ENCODE results near the gene ZCCHC3. TPM values are rescaled to one million over a fixed set of nuclear protein-coding genes. Genes with fewer than 3 reads are reported as not detected.
A peak's percentile ranks its signal among the peaks of the same experiment; 100 is the strongest.

Gene ZCCHC3
- polyA plus RNA-seq, 3 donors: 4.5 to 9.2 (median 5.6) TPM

GRCh38 chr20:273884-274283 lies 23.5 kb upstream of the ZCCHC3 start:
- Mint-ChIP-seq H3K27ac (no peak overlapping the region), H3K36me3 (peaks cover 19 to 29% of the 10 kb centered on the region in 2 donors), H3K27me3 (ENCODE audit: low read depth in 3 of 3) (no peaks in the 10 kb centered on the region), H3K4me3 (no peak overlapping the region), H3K9me3 (peaks cover 0 to 3% (median 2%) of the 10 kb centered on the region in 7 donors), H3K4me1 (no peaks in the 10 kb centered on the region)
- H3K79me2 ChIP-seq (ENCODE audit: insufficient read depth, low read length): no peaks in the 10 kb centered on the region
- peaks cover 10 to 12% of the 10 kb centered on the region in 2 donors for H3K36me3 ChIP-seq (replicated peaks in 1 of 2; ENCODE audit: control insufficient read depth in 1 of 2, insufficient read depth in 2 of 2, low read length in 2 of 2)
- no peak overlapping the region for H3K27ac ChIP-seq (ENCODE audit: low read depth in 1 of 2, low read length in 2 of 2)
- H4K20me1 ChIP-seq (ENCODE audit: insufficient read depth, low read length): no peaks in the 10 kb centered on the region
- H3K9me3 ChIP-seq (replicated peaks in 1 of 2; ENCODE audit: control insufficient read depth in 1 of 2, insufficient read depth in 1 of 2, low read length in 2 of 2): no peaks in the 10 kb centered on the region
- peaks cover 0 to 6% of the 10 kb centered on the region in 2 donors for H3K4me1 ChIP-seq (ENCODE audit: control insufficient read depth in 1 of 2, insufficient read depth in 2 of 2, low read length in 2 of 2)
- TF ChIP-seq CTCF (IDR thresholded peaks at IDR 0.05): no peak
- DNase-seq: no peak
- 61% methylated on average over 2 of the region's 3 CpGs for WGBS (ENCODE audit: insufficient coverage)
- intact Hi-C loops (cut with micrococcal nuclease): no loop called here
- no peak overlapping the region for H3K4me3 ChIP-seq (replicated peaks in 1 of 3; ENCODE audit: low read depth in 2 of 3, low read length in 3 of 3)
- H3K9ac ChIP-seq (ENCODE audit: insufficient read depth, low read length, poor library complexity, severe bottlenecking): no peak overlapping the region
- H3K4me2 ChIP-seq (replicated peaks; ENCODE audit: extremely low read depth, low read length, poor library complexity, severe bottlenecking): no peak overlapping the region
- H2AFZ ChIP-seq (ENCODE audit: insufficient read depth, low read depth, low read length, poor library complexity, severe bottlenecking): no peak overlapping the region
- no peaks in the 10 kb centered on the region for H3K27me3 ChIP-seq (ENCODE audit: control insufficient read depth in 2 of 2, insufficient read depth in 2 of 2, low read length in 2 of 2)

GRCh38 chr20:275791-276190 lies 21.6 kb upstream of the ZCCHC3 start:
- Histone ChIP-seq H3K27ac (ENCODE audit: low read depth in 1 of 2, low read length in 2 of 2) (no peak overlapping the region), H3K9me3 (replicated peaks in 1 of 2; ENCODE audit: control insufficient read depth in 1 of 2, insufficient read depth in 1 of 2, low read length in 2 of 2) (no peaks in the 10 kb centered on the region), H4K20me1 (ENCODE audit: insufficient read depth, low read length) (no peaks in the 10 kb centered on the region), H3K4me1 (ENCODE audit: control insufficient read depth in 1 of 2, insufficient read depth in 2 of 2, low read length in 2 of 2) (peaks cover 0 to 6% of the 10 kb centered on the region in 2 donors), H3K79me2 (ENCODE audit: insufficient read depth, low read length) (no peaks in the 10 kb centered on the region), H2AFZ (ENCODE audit: insufficient read depth, low read depth, low read length, poor library complexity, severe bottlenecking) (no peak overlapping the region), H3K4me3 (replicated peaks in 1 of 3; ENCODE audit: low read depth in 2 of 3, low read length in 3 of 3) (no peak overlapping the region), H3K4me2 (replicated peaks; ENCODE audit: extremely low read depth, low read length, poor library complexity, severe bottlenecking) (no peak overlapping the region), H3K36me3 (replicated peaks in 1 of 2; ENCODE audit: control insufficient read depth in 1 of 2, insufficient read depth in 2 of 2, low read length in 2 of 2) (peaks cover 10 to 12% of the 10 kb centered on the region in 2 donors), H3K9ac (ENCODE audit: insufficient read depth, low read length, poor library complexity, severe bottlenecking) (no peak overlapping the region), H3K27me3 (ENCODE audit: control insufficient read depth in 2 of 2, insufficient read depth in 2 of 2, low read length in 2 of 2) (no peaks in the 10 kb centered on the region)
- no peak overlapping the region for H3K4me3 Mint-ChIP-seq
- no peak for DNase-seq
- H3K4me1 Mint-ChIP-seq: no peaks in the 10 kb centered on the region
- no peak for TF ChIP-seq CTCF (IDR thresholded peaks at IDR 0.05)
- H3K27me3 Mint-ChIP-seq (ENCODE audit: low read depth in 3 of 3): no peaks in the 10 kb centered on the region
- peak overlapping the region in 1 of 7 donors; percentile 34 for H3K27ac Mint-ChIP-seq
- intact Hi-C loops (cut with micrococcal nuclease): no loop called here
- WGBS (ENCODE audit: insufficient coverage): 96% methylated on average over 4 of the region's 7 CpGs
- peaks cover 0 to 3% (median 2%) of the 10 kb centered on the region in 7 donors for H3K9me3 Mint-ChIP-seq
- H3K36me3 Mint-ChIP-seq: peaks cover 19 to 30% of the 10 kb centered on the region in 2 donors
